Activated naive CD4-positive, alpha-beta T cell treated with anti-CD3 and anti-CD28 coated beads, Interleukin-2, amount 50 U/mL, for 16 hours (primary cell): ENCODE data around the gene PCGF6.
A peak's percentile ranks its signal among the peaks of the same experiment; 100 is the strongest.
"Not testable (repeated sequence)": the region's sequence is repeated elsewhere in the genome, so short reads cannot be mapped to it uniquely, and the experiment has no call there.

Experiments
- DNase-seq: peaks from one replicate; pipeline ENCODE4 v3.0.0-alpha.2; 2020

Gene PCGF6

DNA sequence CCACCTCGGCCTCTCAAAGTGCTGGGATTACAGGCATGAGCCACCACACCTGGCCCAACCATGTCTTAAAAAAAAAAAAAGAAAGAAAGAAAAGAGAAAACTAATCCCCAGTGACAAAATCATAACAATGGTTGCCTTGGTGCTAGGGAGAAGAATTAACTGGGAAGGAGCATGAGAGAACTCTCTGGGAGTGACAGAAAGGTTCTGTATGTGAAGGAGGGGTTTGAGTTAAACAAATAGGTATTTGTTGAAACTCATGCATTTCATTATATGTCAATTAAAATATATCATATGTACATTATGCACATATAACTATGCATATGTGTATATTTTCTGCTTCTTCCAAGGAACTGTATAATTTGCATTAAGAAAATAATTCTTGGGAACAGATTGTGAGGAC is 40.7 kb downstream of the PCGF6 start:
- DNase-seq = no peak

DNA sequence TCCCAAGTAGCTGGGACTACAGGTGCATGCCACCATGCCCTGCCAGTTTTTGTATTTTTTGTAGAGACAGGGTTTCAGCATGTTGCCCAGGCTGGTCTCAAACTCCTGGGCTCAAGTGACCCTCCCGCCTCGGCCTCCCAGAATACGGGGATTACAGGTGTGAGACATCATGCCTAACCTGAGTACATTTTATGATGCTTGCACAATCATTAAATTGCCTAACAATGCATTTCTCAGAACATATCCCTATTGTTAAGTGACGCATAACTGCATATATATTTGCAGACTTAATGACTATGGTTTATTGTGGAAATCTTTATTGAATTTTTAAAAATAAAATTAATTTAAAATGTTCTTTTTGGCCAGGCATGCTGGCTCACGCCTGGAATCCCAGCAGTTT is 43.3 kb downstream of the PCGF6 start:
- no peak for DNase-seq

DNA sequence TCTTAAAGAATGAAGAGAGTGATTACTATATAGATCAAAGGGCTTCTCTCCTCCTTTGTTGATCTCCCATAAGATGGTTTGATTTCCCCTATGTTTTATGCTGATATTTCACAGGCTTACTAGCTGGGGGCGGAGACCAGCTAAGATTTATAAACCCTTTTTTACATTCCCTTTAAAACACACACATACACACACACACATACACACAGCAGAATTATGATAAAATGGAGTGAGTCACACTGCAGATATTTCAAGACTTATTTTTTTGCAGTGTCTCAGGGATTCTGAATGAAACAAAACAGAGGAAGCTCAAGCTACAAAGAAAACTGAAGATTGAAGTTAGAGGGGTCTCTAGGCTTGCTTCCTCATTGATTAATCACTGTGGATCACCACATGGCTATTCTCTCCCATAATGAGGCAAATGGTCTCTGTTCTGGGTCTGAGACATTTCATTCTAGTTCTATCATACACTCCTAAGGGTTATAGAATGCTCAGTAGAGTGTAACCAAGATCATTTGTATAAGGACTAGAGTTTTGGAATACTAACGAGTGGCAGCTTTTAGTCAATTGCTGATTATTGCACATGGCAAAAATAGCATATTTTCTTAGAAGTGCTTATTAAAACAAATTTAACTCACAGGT is 55.4 kb downstream of the PCGF6 start:
- no peak for DNase-seq

DNA sequence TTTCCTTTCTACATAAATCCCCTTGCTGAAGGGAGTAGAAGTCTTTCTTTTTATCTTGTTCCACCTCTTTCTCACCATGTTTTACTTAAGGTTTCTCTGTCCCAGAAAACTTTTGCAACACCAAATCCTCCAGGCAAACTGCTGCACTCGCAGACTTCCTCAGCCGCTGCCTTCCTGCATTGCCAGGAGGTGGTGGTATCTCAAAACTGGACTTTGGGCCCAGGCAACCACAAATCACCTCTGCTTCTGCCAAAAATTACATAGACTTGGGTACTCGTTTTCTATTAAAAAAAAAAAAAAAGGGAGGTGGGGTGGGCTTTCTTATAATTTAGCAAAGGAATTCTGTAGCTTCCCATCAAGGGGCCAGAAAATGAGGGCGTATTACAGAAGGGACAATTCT is 59.4 kb downstream of the PCGF6 start:
- no peak for DNase-seq

DNA sequence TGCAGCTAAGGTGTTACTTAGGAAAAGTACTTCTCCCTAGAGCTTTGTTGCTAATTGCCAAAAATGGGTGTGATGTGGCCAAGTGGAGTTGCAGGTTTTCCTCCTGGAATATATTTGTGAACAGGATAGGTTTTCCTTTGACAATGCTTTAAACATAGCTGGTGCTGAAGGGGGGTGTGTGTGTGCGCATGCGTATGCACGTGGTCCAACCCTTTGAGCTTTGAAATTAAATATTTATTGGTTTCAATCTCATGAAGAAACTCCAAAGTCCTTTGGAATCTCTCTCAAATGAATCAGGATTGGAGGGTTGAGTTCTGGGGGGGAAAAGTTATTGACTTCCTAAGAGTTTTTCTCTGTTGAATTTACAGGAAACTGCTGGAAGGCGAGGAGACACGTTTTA is 62.9 kb downstream of the PCGF6 start:
- DNase-seq = no peak

DNA sequence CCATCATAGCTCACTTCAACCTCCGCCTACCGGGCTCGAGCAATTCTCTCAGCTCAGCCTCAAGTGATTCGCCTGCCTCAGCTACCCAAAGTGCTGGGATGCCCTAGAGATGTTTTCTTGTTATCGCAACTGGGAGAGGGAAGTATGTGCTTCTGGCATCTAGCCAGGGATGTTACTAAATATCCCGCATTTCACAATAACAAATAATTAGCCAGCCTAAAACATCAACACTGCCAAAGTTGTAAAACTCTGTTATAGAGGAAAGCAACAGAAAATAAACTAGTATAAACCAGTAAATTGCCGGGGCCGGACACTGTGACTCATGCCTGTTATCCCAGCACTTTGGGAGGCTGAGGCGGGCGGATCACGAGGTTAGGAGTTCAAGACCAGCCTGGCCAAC is 66.8 kb downstream of the PCGF6 start:
- no peak for DNase-seq

DNA sequence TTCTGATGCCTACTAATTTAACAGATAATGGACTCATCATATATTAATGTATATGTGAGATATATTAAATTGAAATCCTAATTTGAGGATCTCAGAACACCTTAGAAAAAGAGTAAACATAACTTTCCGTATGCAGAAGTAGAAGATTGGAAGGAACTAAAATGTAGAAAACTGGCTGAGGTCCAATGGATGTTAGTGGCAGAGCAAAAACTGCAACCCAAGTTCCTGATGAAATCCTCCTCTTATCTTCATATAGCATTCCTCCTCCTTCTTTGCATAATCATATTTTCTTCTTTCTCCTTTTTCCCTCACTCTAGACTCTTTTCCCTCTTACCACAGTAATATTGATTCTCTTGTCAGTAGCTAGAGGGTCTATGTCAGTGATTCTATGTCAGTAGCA is 68.0 kb downstream of the PCGF6 start:
- DNase-seq = no peak

DNA sequence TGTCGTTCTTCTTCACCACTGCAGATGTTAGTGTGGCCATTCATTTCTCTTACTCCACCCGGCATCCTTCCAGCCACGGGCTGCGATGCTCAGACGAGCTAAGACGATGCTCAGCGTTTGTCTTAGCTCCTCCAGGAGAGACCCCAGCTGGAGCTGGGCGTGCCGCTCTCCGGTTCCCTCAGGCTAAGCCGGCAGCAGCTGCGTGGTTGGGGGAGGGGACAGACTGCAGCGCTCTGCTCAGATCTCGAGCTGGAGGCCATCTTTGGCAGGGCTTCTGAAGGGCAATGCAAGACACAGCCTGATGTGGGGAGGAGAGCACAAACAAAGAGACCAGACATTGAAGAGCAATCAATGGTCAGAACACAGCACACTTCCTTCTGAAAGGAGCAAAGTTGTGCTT is 69.2 kb downstream of the PCGF6 start:
- DNase-seq = no peak

DNA sequence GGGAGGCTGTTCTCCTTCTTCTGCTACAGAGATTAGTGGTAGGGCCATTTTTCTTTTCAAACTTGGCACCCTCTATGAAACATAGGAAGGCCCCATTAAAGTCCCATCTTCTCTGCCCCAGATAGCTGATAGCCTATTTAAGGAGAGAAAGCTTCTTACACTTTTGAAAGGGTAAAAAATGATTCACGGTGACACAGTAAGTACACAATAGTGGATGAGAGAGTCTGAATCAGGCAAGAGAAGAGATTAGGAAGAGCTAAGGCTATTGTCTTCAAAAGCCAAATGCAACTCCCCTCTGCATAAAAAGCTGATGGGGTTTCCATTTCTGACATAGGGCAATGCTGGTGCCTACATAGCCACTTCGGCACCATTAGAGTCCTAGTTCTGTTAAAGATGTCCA is 70.4 kb downstream of the PCGF6 start:
- no peak for DNase-seq

DNA sequence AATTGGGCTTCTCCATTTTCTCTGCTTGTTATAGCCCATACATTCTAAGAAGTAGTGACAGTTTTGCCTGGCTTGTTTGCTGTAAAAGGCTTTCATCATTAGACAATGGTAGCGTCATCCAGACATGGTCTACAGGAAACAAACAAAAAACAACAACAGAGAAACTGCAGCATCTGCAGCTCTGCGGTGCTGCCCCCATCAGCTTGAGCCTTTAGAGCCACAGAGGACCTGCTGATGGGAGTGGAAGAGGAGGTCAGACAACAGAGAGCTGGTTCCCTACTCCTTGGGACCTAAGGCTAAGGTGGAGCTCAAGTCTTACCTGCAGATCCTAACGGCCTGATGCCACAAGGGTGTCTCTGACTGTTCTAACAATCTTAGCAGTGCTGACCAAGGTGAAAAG is 70.9 kb downstream of the PCGF6 start:
- DNase-seq = no peak

DNA sequence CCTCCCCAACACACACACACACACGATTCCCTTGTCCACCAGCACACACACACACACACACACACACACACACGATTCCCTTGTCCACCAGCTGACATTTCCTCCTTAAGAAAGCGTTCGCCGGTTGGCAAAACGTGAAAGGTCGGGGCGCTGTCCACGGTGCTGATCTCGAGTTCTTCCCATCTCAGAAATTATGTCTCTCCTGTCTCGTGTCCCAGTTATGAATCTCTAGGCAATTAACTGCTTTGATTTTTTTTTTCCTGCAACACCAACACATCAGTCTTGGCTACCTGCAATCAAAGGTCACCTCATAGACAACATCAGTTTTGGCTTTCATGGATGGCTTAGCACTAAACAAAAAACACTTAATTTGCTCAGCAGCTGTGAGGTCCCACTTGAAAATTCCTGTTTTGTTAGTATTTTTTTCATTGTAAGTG is 72.1 kb downstream of the PCGF6 start:
- peak; percentile 38 for DNase-seq

DNA sequence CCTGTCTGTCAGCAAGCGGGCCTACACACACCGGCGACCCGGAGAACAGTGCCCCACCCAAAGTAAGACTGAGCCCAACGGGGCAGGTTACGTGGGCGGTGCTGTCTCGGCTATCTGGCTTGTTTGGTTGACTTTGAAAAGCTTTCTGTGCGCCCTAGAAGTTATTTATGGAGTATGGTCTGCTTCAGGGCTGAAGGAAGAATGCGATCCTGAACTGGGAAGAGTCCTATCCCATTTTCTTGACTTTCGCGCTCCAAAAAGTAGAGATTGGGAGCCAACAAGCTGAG is 72.5 kb downstream of the PCGF6 start:
- no peak for DNase-seq

DNA sequence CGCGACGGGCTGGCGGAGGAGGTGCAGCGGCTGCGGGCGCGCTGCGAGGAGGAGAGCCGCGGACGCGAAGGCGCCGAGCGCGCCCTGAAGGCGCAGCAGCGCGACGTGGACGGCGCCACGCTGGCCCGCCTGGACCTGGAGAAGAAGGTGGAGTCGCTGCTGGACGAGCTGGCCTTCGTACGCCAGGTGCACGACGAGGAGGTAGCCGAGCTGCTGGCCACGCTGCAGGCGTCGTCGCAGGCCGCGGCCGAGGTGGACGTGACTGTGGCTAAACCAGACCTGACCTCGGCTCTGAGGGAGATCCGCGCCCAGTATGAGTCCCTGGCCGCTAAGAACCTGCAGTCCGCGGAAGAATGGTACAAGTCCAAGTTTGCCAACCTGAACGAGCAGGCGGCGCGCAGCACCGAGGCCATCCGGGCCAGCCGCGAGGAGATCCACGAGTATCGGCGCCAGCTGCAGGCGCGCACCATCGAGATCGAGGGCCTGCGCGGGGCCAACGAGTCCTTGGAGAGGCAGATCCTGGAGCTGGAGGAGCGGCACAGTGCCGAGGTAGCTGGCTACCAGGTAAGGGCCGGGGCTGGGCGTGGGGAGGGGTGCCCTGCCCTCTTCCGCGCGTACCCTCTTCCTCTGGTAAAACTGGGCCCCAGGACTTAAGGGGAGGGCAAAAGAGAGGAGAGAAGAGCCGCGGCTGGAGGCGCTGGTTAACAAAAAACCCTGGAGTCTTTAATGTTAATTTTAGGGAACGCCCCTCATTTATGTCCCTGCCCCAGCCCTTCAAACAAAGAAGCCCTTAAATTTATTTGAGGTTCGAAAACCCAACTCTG is 73.0 kb downstream of the PCGF6 start:
- peak; percentile 10 for DNase-seq

DNA sequence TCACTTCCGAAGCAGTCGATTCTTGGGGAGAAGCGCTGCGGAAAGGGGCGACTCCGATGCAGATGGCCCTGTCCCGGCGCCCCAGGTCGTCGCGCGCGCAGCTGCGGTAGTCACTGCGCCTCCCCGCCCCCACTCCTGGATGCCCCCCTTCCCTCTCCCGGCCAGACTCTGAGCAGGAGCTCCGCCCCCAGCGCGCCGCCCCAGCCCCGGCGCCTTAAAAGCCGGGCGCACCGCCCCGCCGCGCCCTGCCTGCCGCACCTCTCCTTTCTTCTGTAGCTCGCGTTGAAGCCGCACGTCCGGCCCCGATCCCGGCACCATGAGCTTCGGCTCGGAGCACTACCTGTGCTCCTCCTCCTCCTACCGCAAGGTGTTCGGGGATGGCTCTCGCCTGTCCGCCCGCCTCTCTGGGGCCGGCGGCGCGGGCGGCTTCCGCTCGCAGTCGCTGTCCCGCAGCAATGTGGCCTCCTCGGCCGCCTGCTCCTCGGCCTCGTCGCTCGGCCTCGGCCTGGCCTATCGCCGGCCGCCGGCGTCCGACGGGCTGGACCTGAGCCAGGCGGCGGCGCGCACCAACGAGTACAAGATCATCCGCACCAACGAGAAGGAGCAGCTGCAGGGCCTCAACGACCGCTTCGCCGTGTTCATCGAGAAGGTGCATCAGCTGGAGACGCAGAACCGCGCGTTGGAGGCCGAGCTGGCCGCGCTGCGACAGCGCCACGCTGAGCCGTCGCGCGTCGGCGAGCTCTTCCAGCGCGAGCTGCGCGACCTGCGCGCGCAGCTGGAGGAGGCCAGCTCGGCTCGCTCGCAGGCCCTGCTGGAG is 73.8 kb downstream of the PCGF6 start, which contains the start of gene INA:
TSS of gene INA (plus strand) at position 243 of the 817 bp plus-strand sequence. CDS start at position 317, 74 bp downstream.
- peak; percentile 18 for DNase-seq

DNA sequence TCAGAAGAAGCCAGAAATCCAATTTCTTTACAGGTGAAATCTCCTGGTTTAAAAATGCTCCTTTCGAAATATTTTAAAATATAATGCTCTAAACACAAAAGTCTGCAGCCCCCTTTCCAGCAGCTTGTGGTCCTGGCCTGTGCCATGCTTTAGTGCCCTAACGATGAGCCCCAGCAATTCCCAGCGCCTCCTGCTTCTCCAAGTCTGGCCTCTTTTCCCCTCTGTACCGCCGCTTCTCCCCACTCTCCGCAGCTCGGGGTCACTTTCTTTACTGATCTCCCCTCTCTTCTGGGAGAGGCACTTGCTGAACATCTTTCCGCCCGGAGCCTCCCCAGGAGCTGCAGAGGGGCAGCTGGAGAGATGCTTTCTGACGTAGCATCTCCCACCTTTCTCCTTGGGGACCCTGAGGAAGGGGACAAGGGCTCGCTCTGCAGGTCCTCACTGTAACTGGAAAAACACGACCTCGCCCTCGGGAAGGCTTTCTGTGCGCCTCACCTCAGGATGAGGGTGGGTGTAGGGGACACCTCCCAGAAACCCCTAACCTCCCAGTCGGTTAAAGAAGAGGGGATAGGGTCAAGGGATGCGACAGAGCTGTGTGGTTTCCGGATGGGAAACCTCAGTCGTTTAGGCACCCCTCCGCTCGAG is 74.6 kb downstream of the PCGF6 start:
- DNase-seq = no peak

DNA sequence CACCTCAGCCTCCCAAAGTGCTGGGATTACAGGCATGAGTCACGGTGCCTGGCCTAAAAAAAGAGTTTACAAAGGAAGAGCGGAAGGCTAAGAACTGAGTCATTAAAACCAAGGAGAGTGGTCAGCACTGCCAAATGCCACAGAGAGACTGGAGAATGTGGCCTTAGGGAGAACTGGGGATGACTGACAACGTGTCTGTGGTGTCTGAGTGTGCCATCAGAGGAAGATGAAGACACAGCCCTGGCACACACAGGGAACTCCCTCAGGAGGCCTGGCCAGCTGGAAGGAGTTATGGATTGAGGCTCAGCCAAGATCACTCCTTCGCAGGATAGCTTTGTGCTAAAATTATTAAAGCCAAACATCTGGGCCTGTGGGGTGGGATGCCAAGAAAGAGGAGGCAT is 77.9 kb downstream of the PCGF6 start:
- no peak for DNase-seq

DNA sequence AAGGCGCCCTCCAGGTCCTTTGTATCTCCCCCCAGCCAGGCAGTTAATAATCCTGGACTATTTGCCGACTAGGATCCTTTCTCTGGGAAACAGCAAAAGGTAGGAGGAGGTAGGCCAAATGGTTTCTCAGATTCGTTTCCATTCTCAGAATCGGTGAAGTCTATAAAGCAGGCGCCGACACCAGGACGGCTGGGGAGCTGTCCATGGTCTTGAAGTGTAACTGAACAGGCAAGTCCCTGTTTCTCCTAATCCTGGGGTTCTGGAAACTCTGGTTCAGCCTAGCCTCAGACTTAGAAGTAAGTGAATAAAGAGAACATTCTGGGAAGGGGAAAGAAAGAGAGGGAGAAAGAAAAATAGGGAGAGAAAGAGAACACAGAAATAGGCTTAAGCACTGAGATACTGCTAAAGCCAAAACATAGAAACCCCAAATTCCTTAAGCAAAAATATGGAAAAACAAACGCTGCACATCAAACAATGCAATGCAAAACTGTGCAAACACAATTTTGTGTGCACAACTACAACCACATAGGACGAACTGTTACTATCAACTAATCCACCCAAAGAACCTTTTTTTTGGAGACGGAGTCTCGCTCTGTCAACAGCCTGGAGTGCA is 85.1 kb downstream of the PCGF6 start:
- DNase-seq = peak; percentile 33

DNA sequence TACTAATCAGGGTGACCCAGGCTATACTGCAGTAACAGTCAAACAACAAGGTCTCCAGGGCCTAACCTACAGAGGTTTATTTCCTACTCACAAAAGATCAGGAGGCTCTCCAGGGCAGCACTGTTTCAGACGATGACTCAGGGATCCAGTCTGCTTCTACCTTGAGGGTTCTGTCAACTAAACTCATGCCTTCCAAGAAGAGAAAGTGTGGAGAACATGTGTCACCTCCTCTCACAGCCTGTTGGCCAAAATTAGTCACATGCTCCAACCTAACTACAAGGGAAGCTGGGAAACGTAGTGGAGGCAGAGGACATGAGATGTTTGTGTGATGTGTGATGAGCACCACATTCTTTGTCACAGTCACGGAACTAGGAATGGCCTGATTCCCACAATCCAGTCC is 88.7 kb downstream of the PCGF6 start:
- DNase-seq = no peak

DNA sequence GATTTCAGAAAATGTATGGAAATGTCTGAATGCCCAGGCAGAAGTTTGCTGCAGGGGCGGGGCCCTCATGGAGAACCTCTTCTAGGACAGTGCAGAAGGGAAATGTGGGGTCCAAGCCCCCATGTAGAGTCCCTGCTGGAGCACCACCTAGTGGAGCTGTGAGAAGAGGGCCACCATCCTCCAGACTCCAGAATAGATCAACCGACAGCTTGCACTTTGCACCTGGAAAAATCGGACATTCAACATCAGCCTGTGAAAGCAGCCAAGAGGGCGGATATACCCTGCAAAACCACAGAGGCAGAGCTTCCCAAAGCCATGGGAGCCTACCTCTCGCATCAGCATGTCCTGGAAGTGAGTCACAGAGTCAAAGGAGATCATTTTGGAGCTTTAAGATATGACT is 91.0 kb downstream of the PCGF6 start:
- DNase-seq = no peak

DNA sequence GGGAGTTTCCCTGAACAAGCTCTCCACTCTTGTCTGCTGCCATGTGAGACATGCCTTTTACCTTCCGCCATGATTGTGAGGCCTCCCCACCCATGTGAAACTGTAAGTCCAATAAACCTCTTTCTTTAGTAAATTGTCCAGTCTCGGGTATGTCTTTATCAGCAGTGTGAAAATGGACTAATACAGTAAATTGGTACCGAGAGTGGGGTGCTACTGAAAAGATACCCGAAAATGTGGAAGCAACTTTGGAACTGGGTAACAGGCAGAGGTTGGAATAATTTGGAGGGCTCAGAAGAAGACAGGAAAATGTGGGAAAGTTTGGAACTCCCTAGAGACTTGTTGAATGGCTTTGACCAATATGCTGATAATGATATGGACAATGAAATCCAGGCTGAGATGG is 92.0 kb downstream of the PCGF6 start:
- not testable (repeated sequence) for DNase-seq

DNA sequence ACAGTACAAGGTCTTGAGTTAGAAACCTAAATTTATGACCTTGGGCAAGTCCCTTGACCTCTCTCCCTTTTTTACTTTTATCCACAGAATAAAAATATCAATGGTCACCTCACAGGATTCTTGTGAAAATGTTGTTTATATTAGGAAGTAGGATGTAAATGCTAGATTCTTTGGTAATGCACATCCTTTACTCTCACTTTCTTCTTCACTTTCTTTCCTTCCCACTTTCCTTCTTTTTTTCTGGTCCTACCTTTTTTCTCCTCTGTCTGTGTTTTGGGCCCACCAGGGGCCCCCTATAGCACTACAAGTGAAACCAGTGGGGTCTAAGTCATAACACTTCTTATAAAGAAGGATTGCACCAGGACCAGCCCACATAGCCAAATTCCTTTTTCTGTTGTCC is 93.1 kb downstream of the PCGF6 start:
- no peak for DNase-seq

DNA sequence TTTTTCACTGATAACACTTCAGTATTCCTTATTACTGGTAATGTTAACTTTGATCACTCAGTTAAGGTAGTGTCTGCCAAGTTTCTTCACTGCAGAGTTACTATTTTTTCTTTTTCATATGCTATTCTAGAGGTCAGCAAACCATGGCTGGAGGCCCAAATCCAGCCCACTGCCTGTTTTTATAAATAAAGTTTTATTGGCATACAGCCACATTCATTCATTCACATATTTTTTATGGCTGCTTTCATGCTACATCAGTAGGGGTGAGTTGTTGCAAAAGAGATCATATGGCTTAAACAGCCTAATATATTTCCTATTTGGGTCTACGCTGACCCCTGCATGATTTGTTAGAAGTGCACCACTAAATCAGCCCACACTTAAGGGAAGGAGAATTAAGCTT is 94.3 kb downstream of the PCGF6 start:
- no peak for DNase-seq
